ENCODE measurements around the gene CD27.

Gene CD27

DNA sequence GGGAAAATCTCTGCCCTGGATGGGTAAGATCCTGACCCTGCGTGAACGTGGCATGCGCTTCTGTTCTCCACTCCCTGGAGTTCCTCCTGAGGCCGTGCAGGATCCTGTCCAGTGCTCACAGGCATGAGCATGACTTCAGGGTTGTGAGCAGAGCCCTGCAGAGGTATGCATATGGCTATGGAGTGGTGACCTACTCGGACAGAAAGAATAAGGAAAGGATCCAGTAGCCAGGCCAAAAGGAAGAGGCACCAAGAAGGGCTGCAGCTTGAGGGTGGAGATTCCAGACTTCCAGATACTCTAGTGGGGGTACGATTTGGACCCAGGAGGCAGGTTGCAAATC is 20.8 kb upstream of the CD27 start:
- TF ChIP-seq POLR2AphosphoS5 (IDR thresholded peaks at IDR 0.05; ENCODE audit: low read depth) (no peak), GABPA (IDR thresholded peaks at IDR 0.05; ENCODE audit: low read depth) (no peak), SPI1 (IDR thresholded peaks at IDR 0.05; ENCODE audit: borderline replicate concordance, low read depth) (no peak)
- TF ChIP-seq, protein P1, sequence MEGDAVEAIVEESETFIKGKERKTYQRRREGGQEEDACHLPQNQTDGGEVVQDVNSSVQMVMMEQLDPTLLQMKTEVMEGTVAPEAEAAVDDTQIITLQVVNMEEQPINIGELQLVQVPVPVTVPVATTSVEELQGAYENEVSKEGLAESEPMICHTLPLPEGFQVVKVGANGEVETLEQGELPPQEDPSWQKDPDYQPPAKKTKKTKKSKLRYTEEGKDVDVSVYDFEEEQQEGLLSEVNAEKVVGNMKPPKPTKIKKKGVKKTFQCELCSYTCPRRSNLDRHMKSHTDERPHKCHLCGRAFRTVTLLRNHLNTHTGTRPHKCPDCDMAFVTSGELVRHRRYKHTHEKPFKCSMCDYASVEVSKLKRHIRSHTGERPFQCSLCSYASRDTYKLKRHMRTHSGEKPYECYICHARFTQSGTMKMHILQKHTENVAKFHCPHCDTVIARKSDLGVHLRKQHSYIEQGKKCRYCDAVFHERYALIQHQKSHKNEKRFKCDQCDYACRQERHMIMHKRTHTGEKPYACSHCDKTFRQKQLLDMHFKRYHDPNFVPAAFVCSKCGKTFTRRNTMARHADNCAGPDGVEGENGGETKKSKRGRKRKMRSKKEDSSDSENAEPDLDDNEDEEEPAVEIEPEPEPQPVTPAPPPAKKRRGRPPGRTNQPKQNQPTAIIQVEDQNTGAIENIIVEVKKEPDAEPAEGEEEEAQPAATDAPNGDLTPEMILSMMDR (IDR thresholded peaks at IDR 0.05; ENCODE audit: insufficient read depth, low read length): no peak
- TF ChIP-seq, protein P2, sequence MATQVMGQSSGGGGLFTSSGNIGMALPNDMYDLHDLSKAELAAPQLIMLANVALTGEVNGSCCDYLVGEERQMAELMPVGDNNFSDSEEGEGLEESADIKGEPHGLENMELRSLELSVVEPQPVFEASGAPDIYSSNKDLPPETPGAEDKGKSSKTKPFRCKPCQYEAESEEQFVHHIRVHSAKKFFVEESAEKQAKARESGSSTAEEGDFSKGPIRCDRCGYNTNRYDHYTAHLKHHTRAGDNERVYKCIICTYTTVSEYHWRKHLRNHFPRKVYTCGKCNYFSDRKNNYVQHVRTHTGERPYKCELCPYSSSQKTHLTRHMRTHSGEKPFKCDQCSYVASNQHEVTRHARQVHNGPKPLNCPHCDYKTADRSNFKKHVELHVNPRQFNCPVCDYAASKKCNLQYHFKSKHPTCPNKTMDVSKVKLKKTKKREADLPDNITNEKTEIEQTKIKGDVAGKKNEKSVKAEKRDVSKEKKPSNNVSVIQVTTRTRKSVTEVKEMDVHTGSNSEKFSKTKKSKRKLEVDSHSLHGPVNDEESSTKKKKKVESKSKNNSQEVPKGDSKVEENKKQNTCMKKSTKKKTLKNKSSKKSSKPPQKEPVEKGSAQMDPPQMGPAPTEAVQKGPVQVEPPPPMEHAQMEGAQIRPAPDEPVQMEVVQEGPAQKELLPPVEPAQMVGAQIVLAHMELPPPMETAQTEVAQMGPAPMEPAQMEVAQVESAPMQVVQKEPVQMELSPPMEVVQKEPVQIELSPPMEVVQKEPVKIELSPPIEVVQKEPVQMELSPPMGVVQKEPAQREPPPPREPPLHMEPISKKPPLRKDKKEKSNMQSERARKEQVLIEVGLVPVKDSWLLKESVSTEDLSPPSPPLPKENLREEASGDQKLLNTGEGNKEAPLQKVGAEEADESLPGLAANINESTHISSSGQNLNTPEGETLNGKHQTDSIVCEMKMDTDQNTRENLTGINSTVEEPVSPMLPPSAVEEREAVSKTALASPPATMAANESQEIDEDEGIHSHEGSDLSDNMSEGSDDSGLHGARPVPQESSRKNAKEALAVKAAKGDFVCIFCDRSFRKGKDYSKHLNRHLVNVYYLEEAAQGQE (IDR thresholded peaks at IDR 0.05; ENCODE audit: insufficient replicate concordance, low read depth): no peak
- Histone ChIP-seq H3K27ac (replicated peaks) (no peak overlapping the region), H3K27me3 (ENCODE audit: insufficient read depth, poor library complexity, severe bottlenecking) (no peaks in the 10 kb centered on the region), H3K4me3 (replicated peaks; ENCODE audit: insufficient read depth, low read length) (no peak overlapping the region)
- no peak for DNase-seq (ENCODE audit: low read depth in 1 of 2, low spot score in 1 of 2)

DNA sequence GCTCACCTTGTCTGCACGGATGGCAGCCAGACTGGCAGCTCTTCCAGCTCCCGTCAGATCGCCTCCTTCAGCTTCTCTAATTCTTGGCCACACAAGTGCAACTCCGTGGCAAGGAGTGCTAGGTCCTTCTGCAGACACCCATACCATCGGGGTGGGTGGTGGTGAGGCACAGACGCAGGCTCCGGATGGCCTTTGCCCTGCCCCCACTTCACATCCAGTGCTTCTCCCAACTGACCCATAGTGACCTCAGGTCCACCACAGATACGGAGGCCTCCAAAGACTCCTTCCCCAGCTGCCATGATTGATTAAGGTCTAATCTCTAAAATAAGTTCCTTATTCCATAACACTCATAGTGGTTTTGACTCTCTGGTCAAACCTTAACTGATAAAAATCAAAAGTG is 19.9 kb upstream of the CD27 start:
- no peak overlapping the region for H3K4me3 ChIP-seq (replicated peaks; ENCODE audit: insufficient read depth, low read length)
- TF ChIP-seq, protein P2 (IDR thresholded peaks at IDR 0.05; ENCODE audit: insufficient replicate concordance, low read depth): no peak
- TF ChIP-seq GABPA (IDR thresholded peaks at IDR 0.05; ENCODE audit: low read depth) (no peak), POLR2AphosphoS5 (IDR thresholded peaks at IDR 0.05; ENCODE audit: low read depth) (no peak), SPI1 (IDR thresholded peaks at IDR 0.05; ENCODE audit: borderline replicate concordance, low read depth) (no peak)
- TF ChIP-seq, protein P1 (IDR thresholded peaks at IDR 0.05; ENCODE audit: insufficient read depth, low read length): no peak
- H3K27me3 ChIP-seq (ENCODE audit: insufficient read depth, poor library complexity, severe bottlenecking): no peaks in the 10 kb centered on the region
- H3K27ac ChIP-seq (replicated peaks): no peak overlapping the region
- DNase-seq (ENCODE audit: low read depth in 1 of 2, low spot score in 1 of 2): peak in 1 of 2 experiments; percentile 7

DNA sequence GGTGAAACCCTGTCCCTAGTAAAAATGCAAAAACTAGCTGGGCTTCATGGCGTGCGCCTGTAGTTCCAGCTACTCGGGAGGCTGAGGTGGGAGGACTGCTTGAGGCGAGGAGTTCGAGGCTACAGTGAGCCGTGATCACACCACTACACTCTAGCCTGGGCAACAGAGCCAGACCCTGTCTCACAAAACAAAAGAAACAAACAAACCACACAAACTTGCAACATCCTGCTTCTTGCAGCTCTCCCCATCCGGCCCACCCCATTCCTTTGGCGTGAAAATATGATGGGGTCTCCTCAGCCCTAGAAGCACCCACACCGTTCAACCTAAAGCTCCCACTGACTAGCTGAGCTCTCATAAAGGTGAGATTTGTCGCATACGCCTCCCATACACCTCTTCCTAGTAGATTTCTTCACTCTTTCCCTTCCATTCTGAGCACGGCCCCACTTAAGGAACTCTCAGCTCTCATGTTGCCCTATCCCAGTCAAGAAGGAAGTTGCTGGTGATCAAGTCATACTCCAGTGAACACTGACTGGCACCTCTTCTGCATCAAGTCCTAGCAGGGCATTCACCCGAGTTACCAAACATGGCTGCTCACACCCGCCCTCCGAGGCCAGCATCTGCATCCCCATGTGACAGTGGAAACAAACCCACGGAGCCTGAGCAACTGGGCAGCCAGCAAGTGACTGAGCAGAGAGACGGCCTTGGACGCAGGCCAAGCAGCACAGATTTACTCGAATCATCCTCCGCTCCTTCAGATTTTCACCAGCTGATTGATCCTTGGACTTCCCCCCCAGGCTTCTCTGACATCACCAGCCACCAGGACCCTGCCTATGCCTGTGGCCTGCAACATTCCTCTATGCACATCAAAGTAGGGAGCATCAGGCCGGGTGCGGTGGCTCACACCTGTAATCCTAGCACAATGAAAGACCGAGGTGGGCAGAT is 18.9 kb upstream of the CD27 start:
- peak in 1 of 2 experiments; percentile 29 for DNase-seq (ENCODE audit: low read depth in 1 of 2, low spot score in 1 of 2)
- TF ChIP-seq POLR2AphosphoS5 (IDR thresholded peaks at IDR 0.05; ENCODE audit: low read depth) (no peak), SPI1 (IDR thresholded peaks at IDR 0.05; ENCODE audit: borderline replicate concordance, low read depth) (no peak), GABPA (IDR thresholded peaks at IDR 0.05; ENCODE audit: low read depth) (no peak)
- TF ChIP-seq, protein P1 (IDR thresholded peaks at IDR 0.05; ENCODE audit: insufficient read depth, low read length): no peak
- TF ChIP-seq, protein P2 (IDR thresholded peaks at IDR 0.05; ENCODE audit: insufficient replicate concordance, low read depth): no peak
- Histone ChIP-seq H3K27me3 (ENCODE audit: insufficient read depth, poor library complexity, severe bottlenecking) (no peaks in the 10 kb centered on the region), H3K27ac (replicated peaks) (no peak overlapping the region), H3K4me3 (replicated peaks; ENCODE audit: insufficient read depth, low read length) (no peak overlapping the region)

Data from HL-60 (cell line).